ENCODE measurements around the gene GMFB. TPM values are rescaled to one million over a fixed set of nuclear protein-coding genes. Genes with fewer than 3 reads are reported as not detected.

Gene GMFB
- total and polyA plus RNA-seq, 2 experiments from 2014 or later, result 76.8 to 110 TPM

GRCh38 chr14:54493293-54493692, 4.5 kb upstream of the GMFB start:
- no peak overlapping the region for H3K4me2 ChIP-seq (ENCODE audit: unreplicated experiment)
- no peak overlapping the region for H3K27ac ChIP-seq
- H3K9ac ChIP-seq, result no peak overlapping the region
- peaks cover 7% of the 10 kb centered on the region for H3F3A ChIP-seq (ENCODE audit: insufficient read depth)
- H3K79me2 ChIP-seq (ENCODE audit: insufficient read depth), result peaks cover under 1% of the 10 kb centered on the region; the same call in 1 of the 2 replicates
- no peak overlapping the region for H3K4me3 ChIP-seq
- no peak overlapping the region for H2AFZ ChIP-seq
- no peaks in the 10 kb centered on the region for H3K27me3 ChIP-seq (replicated peaks; ENCODE audit: insufficient read depth)
- peaks cover 6% of the 10 kb centered on the region for H3K4me1 ChIP-seq (ENCODE audit: insufficient read depth)
- no peak for DNase-seq
- 65 to 68% methylated on average over 12 to 13 of the region's 13 CpGs for WGBS, 2 experiments (ENCODE audit: low coverage in 1 of 2, low lambda C conversion rate in 2 of 2, missing lambda C conversion rate in 2 of 2)
- H3K9me3 ChIP-seq (ENCODE audit: low read depth), result no peaks in the 10 kb centered on the region
- H3K9me2 ChIP-seq (ENCODE audit: insufficient read depth), result no peaks in the 10 kb centered on the region
- in situ Hi-C loops (cut with MboI), result no loop called here
- no peaks in the 10 kb centered on the region for H4K20me1 ChIP-seq (ENCODE audit: insufficient read depth)
- TF ChIP-seq EZH2 (IDR thresholded peaks at IDR 0.05; ENCODE audit: insufficient read depth, poor library complexity, severe bottlenecking), result no peak
- no peak for TF ChIP-seq EZH2phosphoT487 (IDR thresholded peaks at IDR 0.05; ENCODE audit: insufficient read depth, low read depth)
- H3K36me3 ChIP-seq (ENCODE audit: low read depth), result no peaks in the 10 kb centered on the region

- in situ Hi-C loops (cut with MboI), result no loop called here
- Histone ChIP-seq H3K9ac (no peak overlapping the region), H3K79me2 (ENCODE audit: insufficient read depth) (peaks cover 28% of the 10 kb centered on the region), H3K36me3 (ENCODE audit: low read depth) (no peaks in the 10 kb centered on the region), H3K9me2 (ENCODE audit: insufficient read depth) (no peaks in the 10 kb centered on the region), H3K4me3 (no peak overlapping the region), H3F3A (ENCODE audit: insufficient read depth) (peaks cover 21% of the 10 kb centered on the region), H3K27me3 (replicated peaks; ENCODE audit: insufficient read depth) (no peaks in the 10 kb centered on the region), H4K20me1 (ENCODE audit: insufficient read depth) (no peaks in the 10 kb centered on the region), H3K27ac (no peak overlapping the region), H3K4me1 (ENCODE audit: insufficient read depth) (peaks cover 19% of the 10 kb centered on the region), H2AFZ (peak overlapping the region; percentile 19; the same call in 1 of the 2 replicates), H3K4me2 (ENCODE audit: unreplicated experiment) (no peak overlapping the region), H3K9me3 (ENCODE audit: low read depth) (no peaks in the 10 kb centered on the region)
- WGBS, 2 experiments (ENCODE audit: low coverage in 1 of 2, low lambda C conversion rate in 2 of 2, missing lambda C conversion rate in 2 of 2), result 22 to 31% methylated on average over 3 of the region's 3 CpGs
- DNase-seq, result no peak
- no peak for TF ChIP-seq EZH2 (IDR thresholded peaks at IDR 0.05; ENCODE audit: insufficient read depth, poor library complexity, severe bottlenecking)
- TF ChIP-seq EZH2phosphoT487 (IDR thresholded peaks at IDR 0.05; ENCODE audit: insufficient read depth, low read depth), result no peak
Measured at GRCh38 chr14:54490445-54491175, 1.8 kb upstream of the GMFB start.

GRCh38 chr14:54489731-54490444, 1.1 kb upstream of the GMFB start:
- H3K4me3 ChIP-seq, result peak overlapping the region; percentile 88
- no peak for TF ChIP-seq EZH2 (IDR thresholded peaks at IDR 0.05; ENCODE audit: insufficient read depth, poor library complexity, severe bottlenecking)
- TF ChIP-seq EZH2phosphoT487 (IDR thresholded peaks at IDR 0.05; ENCODE audit: insufficient read depth, low read depth), result no peak
- H2AFZ ChIP-seq, result peak overlapping the region; percentile 99
- in situ Hi-C loops (cut with MboI), result no loop called here
- WGBS, 2 experiments (ENCODE audit: low coverage in 1 of 2, low lambda C conversion rate in 2 of 2, missing lambda C conversion rate in 2 of 2), result 87 to 89% methylated on average over 4 of the region's 4 CpGs
- no peaks in the 10 kb centered on the region for H3K9me3 ChIP-seq (ENCODE audit: low read depth)
- no peaks in the 10 kb centered on the region for H3K27me3 ChIP-seq (replicated peaks; ENCODE audit: insufficient read depth)
- H3K4me2 ChIP-seq (ENCODE audit: unreplicated experiment), result peak overlapping the region; percentile 80
- peak; percentile 18 for DNase-seq
- H4K20me1 ChIP-seq (ENCODE audit: insufficient read depth), result no peaks in the 10 kb centered on the region
- H3K9me2 ChIP-seq (ENCODE audit: insufficient read depth), result no peaks in the 10 kb centered on the region
- H3F3A ChIP-seq (ENCODE audit: insufficient read depth), result peaks cover 21% of the 10 kb centered on the region
- H3K79me2 ChIP-seq (ENCODE audit: insufficient read depth), result peaks cover 35% of the 10 kb centered on the region
- H3K36me3 ChIP-seq (ENCODE audit: low read depth), result no peaks in the 10 kb centered on the region; the same call in 1 of the 2 replicates
- H3K27ac ChIP-seq, result peak overlapping the region; percentile 90
- peak overlapping the region; percentile 91 for H3K9ac ChIP-seq
- peaks cover 23% of the 10 kb centered on the region for H3K4me1 ChIP-seq (ENCODE audit: insufficient read depth)

- peaks cover 27% of the 10 kb centered on the region for H3K4me1 ChIP-seq (ENCODE audit: insufficient read depth)
- peak overlapping the region; percentile 90 for H3K27ac ChIP-seq
- H3K4me3 ChIP-seq, result peak overlapping the region; percentile 88
- peak overlapping the region; percentile 80 for H3K4me2 ChIP-seq (ENCODE audit: unreplicated experiment)
- H3K9me2 ChIP-seq (ENCODE audit: insufficient read depth), result no peaks in the 10 kb centered on the region
- no peaks in the 10 kb centered on the region for H3K27me3 ChIP-seq (replicated peaks; ENCODE audit: insufficient read depth)
- H3K36me3 ChIP-seq (ENCODE audit: low read depth), result no peaks in the 10 kb centered on the region; the same call in 1 of the 2 replicates
- 3 to 4% methylated on average over 5 of the region's 5 CpGs for WGBS, 2 experiments (ENCODE audit: low coverage in 1 of 2, low lambda C conversion rate in 2 of 2, missing lambda C conversion rate in 2 of 2)
- peaks cover 21% of the 10 kb centered on the region for H3F3A ChIP-seq (ENCODE audit: insufficient read depth)
- H3K79me2 ChIP-seq (ENCODE audit: insufficient read depth), result peaks cover 41% of the 10 kb centered on the region
- in situ Hi-C loops (cut with MboI), result no loop called here
- H4K20me1 ChIP-seq (ENCODE audit: insufficient read depth), result 0 out of 2 replicates have a peak, but pooled peaks cover 3% of the 10 kb centered on the region
- no peak for DNase-seq
- H2AFZ ChIP-seq, result peak overlapping the region; percentile 99
- no peaks in the 10 kb centered on the region for H3K9me3 ChIP-seq (ENCODE audit: low read depth)
- TF ChIP-seq EZH2 (IDR thresholded peaks at IDR 0.05; ENCODE audit: insufficient read depth, poor library complexity, severe bottlenecking) (no peak), EZH2phosphoT487 (IDR thresholded peaks at IDR 0.05; ENCODE audit: insufficient read depth, low read depth) (no peak)
- H3K9ac ChIP-seq, result peak overlapping the region; percentile 91
Measured at GRCh38 chr14:54489318-54489683, 521 bp upstream of the GMFB start.
